HFFc6 (cell line): ENCODE results near the gene SEMA6D. TPM values are rescaled to one million over a fixed set of nuclear protein-coding genes. Genes with fewer than 3 reads are reported as not detected.

ENCODE experiments used
- DNase-seq: peaks from one replicate; pipeline ENCODE4 v3.0.0-alpha.2; 2018
- H3K27ac Mint-ChIP-seq: 2 replicates; pipeline ENCODE4 v1.8.0; 2020; ENCODE audit warnings: mild to moderate bottlenecking, mixed read lengths
- H3K27me3 Mint-ChIP-seq: 2 replicates; pipeline ENCODE4 v1.8.0; 2021; ENCODE audit warnings: mild to moderate bottlenecking, moderate library complexity, mixed read lengths; ENCODE audit not compliant: insufficient read depth
- H3K36me3 Mint-ChIP-seq: 2 replicates; pipeline ENCODE4 v1.8.0; 2021; ENCODE audit warnings: low read depth, mixed read lengths
- H3K4me1 Mint-ChIP-seq: 2 replicates; pipeline ENCODE4 v1.8.0; 2020; ENCODE audit warnings: low read depth, mixed read lengths
- H3K4me3 Mint-ChIP-seq: 2 replicates; pipeline ENCODE4 v1.8.0; 2020; ENCODE audit warnings: mild to moderate bottlenecking, moderate library complexity, mixed read lengths
- H3K9me3 Mint-ChIP-seq: 2 replicates; pipeline ENCODE4 v1.8.0; 2020; ENCODE audit warnings: mild to moderate bottlenecking, mixed read lengths
- total RNA-seq, 6 experiments: library from RNA; stranded (reverse); fragmentation: NEBNext Ultra II Directional; extraction: Animal tissue kit (Norgen Biotek cat#: 25700); gene quantifications; 2 replicates in 1 of 6; 3 replicates in 5 of 6; pipeline ENCODE4 v1.2.3, GENCODE V29; 2021
- TF ChIP-seq, protein P1 (sequence below): fragments of 200-600 bp; sonication (generic); IDR thresholded peaks from 2 replicates; pipeline ENCODE4 v1.5.0; 2021; ENCODE audit warnings: antibody characterized with exemption, mild to moderate bottlenecking

The SEMA6D gene
- total RNA-seq, 6 experiments from 2014 or later: 1.4 to 2.8 (median 2.4) TPM

DNA sequence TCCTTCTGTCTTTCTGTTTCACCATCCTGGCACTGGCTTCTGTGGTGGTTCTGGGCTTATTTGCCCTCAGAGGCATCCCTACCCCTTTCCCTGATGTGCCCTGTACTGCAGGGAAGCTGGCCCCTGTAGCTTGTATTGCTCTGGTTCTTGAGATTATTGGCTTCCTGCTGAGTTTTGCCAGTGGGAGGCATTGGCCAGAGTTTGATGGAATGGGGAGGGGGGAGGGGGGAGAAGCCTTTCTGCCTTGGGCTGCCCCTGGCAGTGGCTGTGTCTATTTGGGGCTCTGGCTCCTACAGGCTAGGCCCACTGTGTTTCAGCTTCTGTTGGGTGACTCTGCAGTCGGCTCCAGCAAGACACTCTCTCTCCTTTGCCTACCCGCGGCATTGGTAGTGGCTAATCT, 41.6 kb upstream of the SEMA6D start:
- H3K4me1 Mint-ChIP-seq: peaks cover 5% of the 10 kb centered on the region; the same call in 1 of the 2 replicates

DNA sequence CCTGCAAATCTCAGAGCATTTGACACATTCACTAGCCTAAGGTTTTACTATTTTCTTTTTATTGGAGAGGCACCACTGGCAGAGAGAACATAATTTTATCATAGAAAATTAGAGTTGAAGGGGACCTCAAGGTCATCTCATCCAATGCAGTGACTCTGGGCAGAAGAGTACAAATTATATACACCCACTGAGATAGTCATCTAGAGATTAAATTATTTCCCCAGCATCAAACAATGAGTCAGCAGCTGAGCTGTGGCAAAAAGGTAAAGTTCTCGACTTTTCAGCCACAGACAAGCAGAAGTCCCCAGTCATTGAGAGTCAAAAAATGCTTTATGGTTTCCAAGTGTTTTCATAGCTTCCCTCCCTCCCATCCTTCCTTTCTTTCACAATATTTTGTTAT, 39.3 kb upstream of the SEMA6D start:
- H3K36me3 Mint-ChIP-seq: no peaks in the 10 kb centered on the region
- no peak for DNase-seq
- peaks cover 2% of the 10 kb centered on the region for H3K27me3 Mint-ChIP-seq
- peaks cover 5% of the 10 kb centered on the region; the same call in 1 of the 2 replicates for H3K4me1 Mint-ChIP-seq
- H3K27ac Mint-ChIP-seq: no peak overlapping the region
- TF ChIP-seq, protein P1, sequence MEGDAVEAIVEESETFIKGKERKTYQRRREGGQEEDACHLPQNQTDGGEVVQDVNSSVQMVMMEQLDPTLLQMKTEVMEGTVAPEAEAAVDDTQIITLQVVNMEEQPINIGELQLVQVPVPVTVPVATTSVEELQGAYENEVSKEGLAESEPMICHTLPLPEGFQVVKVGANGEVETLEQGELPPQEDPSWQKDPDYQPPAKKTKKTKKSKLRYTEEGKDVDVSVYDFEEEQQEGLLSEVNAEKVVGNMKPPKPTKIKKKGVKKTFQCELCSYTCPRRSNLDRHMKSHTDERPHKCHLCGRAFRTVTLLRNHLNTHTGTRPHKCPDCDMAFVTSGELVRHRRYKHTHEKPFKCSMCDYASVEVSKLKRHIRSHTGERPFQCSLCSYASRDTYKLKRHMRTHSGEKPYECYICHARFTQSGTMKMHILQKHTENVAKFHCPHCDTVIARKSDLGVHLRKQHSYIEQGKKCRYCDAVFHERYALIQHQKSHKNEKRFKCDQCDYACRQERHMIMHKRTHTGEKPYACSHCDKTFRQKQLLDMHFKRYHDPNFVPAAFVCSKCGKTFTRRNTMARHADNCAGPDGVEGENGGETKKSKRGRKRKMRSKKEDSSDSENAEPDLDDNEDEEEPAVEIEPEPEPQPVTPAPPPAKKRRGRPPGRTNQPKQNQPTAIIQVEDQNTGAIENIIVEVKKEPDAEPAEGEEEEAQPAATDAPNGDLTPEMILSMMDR: no peak
- no peak overlapping the region for H3K4me3 Mint-ChIP-seq
- no peaks in the 10 kb centered on the region for H3K9me3 Mint-ChIP-seq

More for the DNA sequence above, 41.6 kb upstream of the SEMA6D start:
- TF ChIP-seq, protein P1: no peak
- no peak overlapping the region for H3K4me3 Mint-ChIP-seq
- no peaks in the 10 kb centered on the region for H3K9me3 Mint-ChIP-seq
- H3K27me3 Mint-ChIP-seq: peaks cover 2% of the 10 kb centered on the region; the same call in 1 of the 2 replicates
- no peaks in the 10 kb centered on the region for H3K36me3 Mint-ChIP-seq
- no peak overlapping the region for H3K27ac Mint-ChIP-seq
- no peak for DNase-seq

DNA sequence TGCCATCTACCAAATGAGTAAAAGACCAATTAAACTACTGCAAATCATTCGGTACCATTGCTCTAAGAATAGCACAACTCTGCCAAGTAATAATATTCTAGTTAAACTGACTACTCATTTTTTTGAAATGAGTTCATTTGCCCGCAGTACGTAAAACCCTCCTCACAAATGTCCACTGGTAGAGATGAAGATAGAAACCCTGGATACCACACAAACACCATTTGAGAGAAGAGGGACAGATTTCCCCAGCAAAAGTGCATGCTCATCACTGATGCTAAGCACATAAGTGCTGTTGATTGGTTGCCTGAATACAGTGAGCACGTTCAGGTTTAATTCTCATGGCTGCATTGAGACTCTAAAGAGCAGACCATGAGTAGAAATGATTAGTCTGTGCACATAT, 34.6 kb upstream of the SEMA6D start:
- H3K36me3 Mint-ChIP-seq: no peaks in the 10 kb centered on the region
- H3K27ac Mint-ChIP-seq: no peak overlapping the region
- no peak for DNase-seq
- no peak overlapping the region for H3K4me3 Mint-ChIP-seq
- H3K4me1 Mint-ChIP-seq: peaks cover 16% of the 10 kb centered on the region
- H3K9me3 Mint-ChIP-seq: no peaks in the 10 kb centered on the region; the same call in 1 of the 2 replicates
- peaks cover 2% of the 10 kb centered on the region; the same call in 1 of the 2 replicates for H3K27me3 Mint-ChIP-seq
- TF ChIP-seq, protein P1: no peak

DNA sequence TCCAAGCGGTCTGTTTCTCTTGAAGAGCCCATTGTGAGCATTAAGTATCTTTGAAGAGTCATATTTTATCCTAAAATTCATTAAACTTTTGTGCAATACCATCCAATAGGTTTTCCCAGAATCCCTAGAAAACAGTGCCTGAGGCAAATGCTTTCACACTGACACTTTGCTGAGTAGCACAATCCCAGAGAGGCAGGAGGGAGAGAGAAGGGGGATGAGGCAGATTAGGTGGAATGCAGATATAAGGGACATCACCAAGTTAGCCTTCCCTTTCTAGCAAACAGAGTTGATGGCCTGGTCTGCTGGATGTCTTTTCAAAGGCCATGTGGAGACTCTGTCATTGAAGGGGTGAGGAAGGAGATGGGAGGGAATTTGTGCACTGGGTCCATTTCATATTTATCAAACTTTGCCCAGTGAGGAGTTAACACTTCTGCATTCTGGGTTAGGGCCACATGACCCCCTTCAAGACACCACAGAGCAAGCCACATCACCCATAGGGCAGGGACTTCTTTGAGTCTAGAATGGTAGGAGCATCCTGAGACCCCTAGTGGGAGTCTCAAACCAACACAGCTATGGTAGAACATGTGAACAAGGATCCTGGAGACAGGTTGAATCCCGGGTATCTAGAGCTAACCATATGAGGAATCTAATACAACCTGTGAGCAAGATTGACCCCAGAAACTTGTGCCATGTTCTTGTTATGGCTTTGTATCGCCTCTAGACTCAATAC, 32.0 kb upstream of the SEMA6D start:
- Mint-ChIP-seq H3K36me3 (no peaks in the 10 kb centered on the region), H3K27ac (no peak overlapping the region), H3K4me3 (no peak overlapping the region), H3K9me3 (no peaks in the 10 kb centered on the region; the same call in 1 of the 2 replicates), H3K4me1 (peaks cover 31% of the 10 kb centered on the region), H3K27me3 (peaks cover 2% of the 10 kb centered on the region; the same call in 1 of the 2 replicates)
- DNase-seq: peak; percentile 63
- TF ChIP-seq, protein P1: no peak

DNA sequence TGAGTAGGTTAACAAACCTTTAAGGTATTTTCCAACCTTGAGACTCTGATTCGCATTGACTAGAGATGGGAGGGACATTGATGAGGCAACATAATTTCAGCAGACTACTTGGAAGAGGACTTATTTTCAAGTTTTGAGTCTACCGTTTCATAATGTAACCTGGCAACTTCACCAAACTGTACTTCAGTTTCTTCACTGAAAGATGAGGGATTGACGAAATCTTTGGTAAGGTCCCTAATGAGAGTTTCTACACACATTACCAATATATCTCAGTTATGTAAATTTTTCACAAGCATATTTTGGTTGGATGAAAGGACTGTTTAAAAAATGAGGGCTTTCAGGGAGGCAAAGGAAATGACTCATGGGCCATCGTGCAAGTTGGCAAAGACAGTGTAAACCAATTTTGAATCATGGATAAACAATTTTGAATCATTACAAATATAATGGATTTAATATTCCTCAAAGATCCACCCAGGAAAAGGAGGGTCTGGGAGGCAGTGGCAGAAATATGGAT, 28.7 kb upstream of the SEMA6D start:
- H3K4me1 Mint-ChIP-seq: peaks cover 31% of the 10 kb centered on the region
- peak; percentile 52 for DNase-seq
- no peaks in the 10 kb centered on the region for H3K36me3 Mint-ChIP-seq
- no peak overlapping the region for H3K4me3 Mint-ChIP-seq
- TF ChIP-seq, protein P1: no peak
- H3K27ac Mint-ChIP-seq: peak overlapping the region; percentile 41; the same call in 1 of the 2 replicates
- no peaks in the 10 kb centered on the region; the same call in 1 of the 2 replicates for H3K27me3 Mint-ChIP-seq
- no peaks in the 10 kb centered on the region; the same call in 1 of the 2 replicates for H3K9me3 Mint-ChIP-seq
